ENCODE results near the gene THEMIS.

DNA sequence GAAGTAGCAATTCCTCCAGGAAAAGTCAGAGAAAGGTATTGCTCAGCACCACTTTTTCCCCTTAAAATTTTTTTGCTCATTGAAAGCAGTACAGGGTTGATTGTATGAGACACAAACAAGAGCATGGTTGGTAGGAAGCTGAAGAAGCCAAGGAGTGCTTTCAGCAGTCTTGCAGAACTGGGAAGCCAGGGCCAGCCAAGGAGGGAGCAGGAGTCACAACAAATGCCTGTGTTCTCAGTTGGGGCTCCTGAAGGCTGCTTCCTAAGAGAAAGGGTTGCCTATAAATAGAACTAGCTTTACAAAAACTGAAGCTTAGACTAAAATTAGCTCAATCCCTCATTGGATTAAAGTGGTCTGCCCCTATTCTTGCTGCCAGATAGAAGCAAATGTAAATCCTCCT is 3.3 kb upstream of the THEMIS start:
- TF ChIP-seq, protein P1, sequence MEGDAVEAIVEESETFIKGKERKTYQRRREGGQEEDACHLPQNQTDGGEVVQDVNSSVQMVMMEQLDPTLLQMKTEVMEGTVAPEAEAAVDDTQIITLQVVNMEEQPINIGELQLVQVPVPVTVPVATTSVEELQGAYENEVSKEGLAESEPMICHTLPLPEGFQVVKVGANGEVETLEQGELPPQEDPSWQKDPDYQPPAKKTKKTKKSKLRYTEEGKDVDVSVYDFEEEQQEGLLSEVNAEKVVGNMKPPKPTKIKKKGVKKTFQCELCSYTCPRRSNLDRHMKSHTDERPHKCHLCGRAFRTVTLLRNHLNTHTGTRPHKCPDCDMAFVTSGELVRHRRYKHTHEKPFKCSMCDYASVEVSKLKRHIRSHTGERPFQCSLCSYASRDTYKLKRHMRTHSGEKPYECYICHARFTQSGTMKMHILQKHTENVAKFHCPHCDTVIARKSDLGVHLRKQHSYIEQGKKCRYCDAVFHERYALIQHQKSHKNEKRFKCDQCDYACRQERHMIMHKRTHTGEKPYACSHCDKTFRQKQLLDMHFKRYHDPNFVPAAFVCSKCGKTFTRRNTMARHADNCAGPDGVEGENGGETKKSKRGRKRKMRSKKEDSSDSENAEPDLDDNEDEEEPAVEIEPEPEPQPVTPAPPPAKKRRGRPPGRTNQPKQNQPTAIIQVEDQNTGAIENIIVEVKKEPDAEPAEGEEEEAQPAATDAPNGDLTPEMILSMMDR (IDR thresholded peaks at IDR 0.05 in 8 of 11, conservative IDR thresholded peaks at IDR 0.05 in 3 of 11), result no peak
- TF ChIP-seq POLR2A (IDR thresholded peaks at IDR 0.05), result no peak
- TF ChIP-seq POLR2AphosphoS5 (IDR thresholded peaks at IDR 0.05), result no peak

All from spleen (tissue), 7 donors.